ENCODE results near the gene CMTM7. TPM values are rescaled to one million over a fixed set of nuclear protein-coding genes. Genes with fewer than 3 reads are reported as not detected.

Gene CMTM7
- total and polyA plus RNA-seq, 4 donors: 4.4 to 20.6 (median 11.6) TPM

GRCh38 chr3:32492684-32493436 lies 101.2 kb downstream of the CMTM7 start:
- H3K27ac ChIP-seq (ENCODE audit: low read depth, low read length): no peak overlapping the region
- H3K9me3 ChIP-seq (ENCODE audit: control insufficient read depth, insufficient read depth, low read length): no peaks in the 10 kb centered on the region
- no peaks in the 10 kb centered on the region for H3K36me3 ChIP-seq (ENCODE audit: control insufficient read depth, insufficient read depth, low read length)
- no peaks in the 10 kb centered on the region for H3K4me1 ChIP-seq (ENCODE audit: control insufficient read depth, insufficient read depth, low read length)
- H3K27me3 ChIP-seq (ENCODE audit: control insufficient read depth, insufficient read depth, low read length): no peaks in the 10 kb centered on the region
- H3K4me3 ChIP-seq (ENCODE audit: low read depth, low read length): no peak overlapping the region
- no CpG with 5 or more reads among the region's 3 CpGs for WGBS (ENCODE audit: insufficient coverage)
- DNase-seq (ENCODE audit: low read depth in 4 of 6, low spot score in 6 of 6): no peak

- H3K36me3 ChIP-seq (ENCODE audit: control insufficient read depth, insufficient read depth, low read length): no peaks in the 10 kb centered on the region
- WGBS (ENCODE audit: insufficient coverage): 78% methylated on average over 1 of the region's 3 CpGs
These were observed 102.1 kb downstream of the CMTM7 start for GRCh38 chr3:32493437-32494414.

GRCh38 chr3:32495085-32495484 lies 103.4 kb downstream of the CMTM7 start:
- Histone ChIP-seq H3K4me3 (ENCODE audit: low read depth, low read length) (no peak overlapping the region), H3K27ac (ENCODE audit: low read depth, low read length) (no peak overlapping the region), H3K36me3 (ENCODE audit: control insufficient read depth, insufficient read depth, low read length) (no peaks in the 10 kb centered on the region), H3K4me1 (ENCODE audit: control insufficient read depth, insufficient read depth, low read length) (no peaks in the 10 kb centered on the region), H3K9me3 (ENCODE audit: control insufficient read depth, insufficient read depth, low read length) (no peaks in the 10 kb centered on the region), H3K27me3 (ENCODE audit: control insufficient read depth, insufficient read depth, low read length) (no peaks in the 10 kb centered on the region)
- no peak for DNase-seq (ENCODE audit: low read depth in 4 of 6, low spot score in 6 of 6)

More at GRCh38 chr3:32493437-32494414, 102.1 kb downstream of the CMTM7 start:
- H3K27ac ChIP-seq (ENCODE audit: low read depth, low read length): no peak overlapping the region
- no peak overlapping the region for H3K4me3 ChIP-seq (ENCODE audit: low read depth, low read length)
- H3K4me1 ChIP-seq (ENCODE audit: control insufficient read depth, insufficient read depth, low read length): no peaks in the 10 kb centered on the region
- H3K27me3 ChIP-seq (ENCODE audit: control insufficient read depth, insufficient read depth, low read length): no peaks in the 10 kb centered on the region
- no peak for DNase-seq (ENCODE audit: low read depth in 4 of 6, low spot score in 6 of 6)
- no peaks in the 10 kb centered on the region for H3K9me3 ChIP-seq (ENCODE audit: control insufficient read depth, insufficient read depth, low read length)

GRCh38 chr3:32495609-32496008 lies 104.0 kb downstream of the CMTM7 start:
- DNase-seq (ENCODE audit: low read depth in 4 of 6, low spot score in 6 of 6): no peak
- 83% methylated on average over 1 of the region's 2 CpGs for WGBS (ENCODE audit: insufficient coverage)

DNA sequence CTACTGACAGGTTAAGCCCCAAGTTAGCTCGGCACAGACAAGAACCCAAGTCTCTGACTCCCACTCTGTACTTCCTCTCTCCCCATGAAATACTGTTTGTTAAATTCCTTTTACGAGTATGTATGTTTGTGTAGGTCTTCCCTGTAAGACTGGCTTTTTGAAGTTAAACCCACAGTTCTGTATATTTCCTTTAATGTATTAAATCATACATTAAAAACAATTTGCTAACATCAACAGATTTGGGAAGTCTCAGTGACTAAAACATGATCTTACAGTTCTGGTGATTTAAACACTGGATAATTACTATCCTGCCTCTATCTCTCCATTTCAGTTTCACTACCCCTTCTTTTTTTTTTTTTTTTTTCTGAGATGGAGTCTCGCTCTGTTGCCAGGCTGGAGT lies 106.6 kb downstream of the CMTM7 start:
- Histone ChIP-seq H3K27me3 (ENCODE audit: control insufficient read depth, insufficient read depth, low read length) (no peaks in the 10 kb centered on the region), H3K4me3 (ENCODE audit: low read depth, low read length) (no peak overlapping the region), H3K36me3 (ENCODE audit: control insufficient read depth, insufficient read depth, low read length) (no peaks in the 10 kb centered on the region), H3K4me1 (ENCODE audit: control insufficient read depth, insufficient read depth, low read length) (peaks cover 7% of the 10 kb centered on the region), H3K9me3 (ENCODE audit: control insufficient read depth, insufficient read depth, low read length) (no peaks in the 10 kb centered on the region), H3K27ac (ENCODE audit: low read depth, low read length) (no peak overlapping the region)
- DNase-seq (ENCODE audit: low read depth in 4 of 6, low spot score in 6 of 6): no peak
- WGBS (ENCODE audit: insufficient coverage): no CpG with 5 or more reads among the region's 3 CpGs

More at GRCh38 chr3:32495609-32496008, 104.0 kb downstream of the CMTM7 start:
- Histone ChIP-seq H3K27me3 (ENCODE audit: control insufficient read depth, insufficient read depth, low read length) (no peaks in the 10 kb centered on the region), H3K9me3 (ENCODE audit: control insufficient read depth, insufficient read depth, low read length) (no peaks in the 10 kb centered on the region), H3K36me3 (ENCODE audit: control insufficient read depth, insufficient read depth, low read length) (no peaks in the 10 kb centered on the region), H3K4me1 (ENCODE audit: control insufficient read depth, insufficient read depth, low read length) (peaks cover under 1% of the 10 kb centered on the region), H3K4me3 (ENCODE audit: low read depth, low read length) (no peak overlapping the region), H3K27ac (ENCODE audit: low read depth, low read length) (no peak overlapping the region)

- Histone ChIP-seq H3K4me3 (ENCODE audit: low read depth, low read length) (no peak overlapping the region), H3K4me1 (ENCODE audit: control insufficient read depth, insufficient read depth, low read length) (peaks cover 7% of the 10 kb centered on the region), H3K9me3 (ENCODE audit: control insufficient read depth, insufficient read depth, low read length) (no peaks in the 10 kb centered on the region), H3K27me3 (ENCODE audit: control insufficient read depth, insufficient read depth, low read length) (no peaks in the 10 kb centered on the region), H3K27ac (ENCODE audit: low read depth, low read length) (no peak overlapping the region), H3K36me3 (ENCODE audit: control insufficient read depth, insufficient read depth, low read length) (no peaks in the 10 kb centered on the region)
- WGBS (ENCODE audit: insufficient coverage): 94% methylated on average over 2 of the region's 3 CpGs
- DNase-seq (ENCODE audit: low read depth in 4 of 6, low spot score in 6 of 6): no peak
These were observed 107.3 kb downstream of the CMTM7 start for GRCh38 chr3:32498992-32499391.

GRCh38 chr3:32499585-32499984 lies 107.9 kb downstream of the CMTM7 start:
- WGBS (ENCODE audit: insufficient coverage): 100% methylated on average over 1 of the region's 2 CpGs
- H3K36me3 ChIP-seq (ENCODE audit: control insufficient read depth, insufficient read depth, low read length): no peaks in the 10 kb centered on the region
- H3K4me1 ChIP-seq (ENCODE audit: control insufficient read depth, insufficient read depth, low read length): peaks cover 7% of the 10 kb centered on the region
- H3K9me3 ChIP-seq (ENCODE audit: control insufficient read depth, insufficient read depth, low read length): no peaks in the 10 kb centered on the region
- H3K27me3 ChIP-seq (ENCODE audit: control insufficient read depth, insufficient read depth, low read length): no peaks in the 10 kb centered on the region
- DNase-seq (ENCODE audit: low read depth in 4 of 6, low spot score in 6 of 6): no peak
- no peak overlapping the region for H3K4me3 ChIP-seq (ENCODE audit: low read depth, low read length)
- no peak overlapping the region for H3K27ac ChIP-seq (ENCODE audit: low read depth, low read length)

DNA sequence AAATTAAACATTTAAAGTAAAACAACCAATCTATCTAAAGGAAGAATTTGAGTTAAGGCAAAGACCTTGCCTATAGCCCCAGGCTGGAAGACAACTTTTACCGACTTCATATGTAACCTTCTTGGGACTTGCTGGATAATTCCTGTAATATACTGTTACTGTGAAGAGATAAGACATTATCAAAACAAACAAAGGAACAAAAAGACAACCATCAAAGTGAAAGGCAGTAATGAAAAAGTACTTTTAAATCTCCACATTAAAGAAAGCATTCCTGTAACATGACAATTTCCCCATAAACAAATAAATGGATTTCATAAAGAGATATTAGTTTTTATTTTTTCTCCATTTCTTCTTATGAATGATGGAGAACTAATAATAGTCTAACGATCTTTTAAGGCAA lies 108.6 kb downstream of the CMTM7 start:
- H3K4me3 ChIP-seq (ENCODE audit: low read depth, low read length): no peak overlapping the region
- H3K36me3 ChIP-seq (ENCODE audit: control insufficient read depth, insufficient read depth, low read length): no peaks in the 10 kb centered on the region
- no CpG with 5 or more reads among the region's 2 CpGs for WGBS (ENCODE audit: insufficient coverage)
- DNase-seq (ENCODE audit: low read depth in 4 of 6, low spot score in 6 of 6): no peak
- peaks cover 7% of the 10 kb centered on the region for H3K4me1 ChIP-seq (ENCODE audit: control insufficient read depth, insufficient read depth, low read length)
- H3K27me3 ChIP-seq (ENCODE audit: control insufficient read depth, insufficient read depth, low read length): no peaks in the 10 kb centered on the region
- H3K27ac ChIP-seq (ENCODE audit: low read depth, low read length): no peak overlapping the region
- no peaks in the 10 kb centered on the region for H3K9me3 ChIP-seq (ENCODE audit: control insufficient read depth, insufficient read depth, low read length)

- H3K27ac ChIP-seq (ENCODE audit: low read depth, low read length): no peak overlapping the region
- no peaks in the 10 kb centered on the region for H3K9me3 ChIP-seq (ENCODE audit: control insufficient read depth, insufficient read depth, low read length)
- H3K36me3 ChIP-seq (ENCODE audit: control insufficient read depth, insufficient read depth, low read length): no peaks in the 10 kb centered on the region
- WGBS (ENCODE audit: insufficient coverage): 75% methylated on average over 9 of the region's 25 CpGs
- H3K27me3 ChIP-seq (ENCODE audit: control insufficient read depth, insufficient read depth, low read length): no peaks in the 10 kb centered on the region
- H3K4me3 ChIP-seq (ENCODE audit: low read depth, low read length): peak overlapping the region; percentile 82
- peak in 1 of 6 donors; percentile 1 for DNase-seq (ENCODE audit: low read depth in 4 of 6, low spot score in 6 of 6)
- peaks cover 7% of the 10 kb centered on the region for H3K4me1 ChIP-seq (ENCODE audit: control insufficient read depth, insufficient read depth, low read length)
These were observed 109.5 kb downstream of the CMTM7 start for GRCh38 chr3:32500880-32501782.
